ENCODE measurements around the gene SERPINB10. TPM values are rescaled to one million over a fixed set of nuclear protein-coding genes. Genes with fewer than 3 reads are reported as not detected.
A peak's percentile ranks its signal among the peaks of the same experiment; 100 is the strongest.

The SERPINB10 gene
- polyA plus RNA-seq, 4 donors, result 0.11 to 0.26 (median 0.22) TPM; not detected in 1

DNA sequence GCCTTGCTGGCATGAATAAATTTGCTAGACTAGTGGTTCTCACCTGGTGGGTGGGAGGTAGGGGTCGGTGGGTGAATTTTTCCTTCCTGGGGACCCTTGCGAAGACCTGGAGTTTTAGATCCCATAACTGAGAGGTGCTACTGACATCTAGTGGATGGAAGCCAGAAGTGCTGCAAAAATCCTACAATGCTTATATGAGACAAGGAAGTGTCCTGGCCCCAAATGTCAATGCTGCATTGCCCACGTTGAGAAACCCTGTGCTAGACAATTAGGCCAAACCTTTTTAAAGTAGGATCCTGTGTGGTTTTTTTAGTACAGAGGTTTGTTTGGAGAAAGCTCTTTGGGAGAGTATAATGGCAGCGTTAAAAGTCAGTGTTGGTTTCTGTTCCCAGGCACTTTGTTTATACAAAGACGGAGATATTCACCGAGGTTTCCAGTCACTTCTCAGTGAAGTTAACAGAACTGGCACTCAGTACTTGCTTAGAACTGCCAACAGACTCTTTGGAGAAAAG is 71.7 kb downstream of the SERPINB10 start:
- peak in 2 of 4 donors; percentile 37 to 69 for DNase-seq (ENCODE audit: low read depth in 4 of 4, low spot score in 3 of 4)

DNA sequence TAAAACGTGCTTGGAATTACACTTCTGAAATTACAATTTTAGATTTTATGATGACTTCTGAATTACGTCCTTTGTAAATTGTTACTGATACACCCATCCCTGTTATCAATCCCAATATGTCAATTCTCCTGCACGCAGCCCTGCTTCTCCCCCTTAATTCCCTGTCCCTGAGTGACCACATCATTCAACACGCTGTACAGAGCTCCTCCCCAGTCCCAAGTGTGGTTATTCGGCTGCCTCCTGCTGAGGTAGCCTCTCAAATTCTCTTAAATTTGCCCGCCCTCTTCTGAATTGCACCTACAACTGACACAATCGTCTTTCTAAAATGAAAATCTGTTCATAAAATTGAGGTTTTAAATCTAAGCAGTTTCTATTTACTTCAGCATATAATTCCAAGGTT is 72.3 kb downstream of the SERPINB10 start:
- DNase-seq (ENCODE audit: low read depth in 4 of 4, low spot score in 3 of 4), result no peak

DNA sequence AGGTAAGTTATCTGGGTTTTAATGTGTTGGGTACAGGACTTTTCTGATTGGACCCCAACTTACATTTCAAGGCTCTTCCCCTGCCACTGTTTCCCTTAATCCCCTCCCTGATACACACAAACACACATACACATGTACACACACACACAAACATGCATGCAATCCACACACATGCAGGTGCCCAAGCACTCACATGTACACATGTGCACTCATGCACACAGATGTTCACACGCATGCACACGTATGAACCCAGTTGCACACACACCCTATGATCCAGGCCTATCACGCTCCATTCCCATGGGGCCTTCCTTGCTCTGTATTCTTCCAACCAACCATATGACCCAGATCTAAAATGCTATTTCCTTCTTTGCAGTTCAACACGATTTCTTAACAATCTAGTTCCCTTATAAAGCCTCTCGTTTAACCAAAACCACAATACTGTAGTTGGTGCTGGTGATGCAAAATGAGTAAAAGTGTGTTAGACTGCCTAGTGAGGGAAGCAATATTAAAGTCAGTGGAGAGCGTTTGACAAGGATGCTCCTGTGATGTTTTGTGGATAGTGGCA is 73.2 kb downstream of the SERPINB10 start:
- DNase-seq (ENCODE audit: low read depth in 4 of 4, low spot score in 3 of 4), result no peak

DNA sequence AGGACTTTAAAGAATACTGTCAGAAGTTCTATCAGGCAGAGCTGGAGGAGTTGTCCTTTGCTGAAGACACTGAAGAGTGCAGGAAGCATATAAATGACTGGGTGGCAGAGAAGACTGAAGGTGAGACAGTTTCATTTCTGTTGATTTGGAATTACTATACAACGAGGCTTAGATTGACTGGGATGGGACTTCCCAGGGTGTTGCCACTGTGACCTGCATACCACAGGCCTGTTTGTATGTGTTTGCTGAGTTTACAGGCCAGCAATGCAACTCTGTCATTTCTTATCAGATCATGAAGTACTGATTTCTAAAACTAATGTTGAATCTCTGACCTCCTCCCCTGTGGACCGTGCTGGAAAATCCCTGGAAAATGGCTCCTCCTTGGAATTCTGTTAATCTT is 74.0 kb downstream of the SERPINB10 start:
- DNase-seq (ENCODE audit: low read depth in 4 of 4, low spot score in 3 of 4), result no peak

DNA sequence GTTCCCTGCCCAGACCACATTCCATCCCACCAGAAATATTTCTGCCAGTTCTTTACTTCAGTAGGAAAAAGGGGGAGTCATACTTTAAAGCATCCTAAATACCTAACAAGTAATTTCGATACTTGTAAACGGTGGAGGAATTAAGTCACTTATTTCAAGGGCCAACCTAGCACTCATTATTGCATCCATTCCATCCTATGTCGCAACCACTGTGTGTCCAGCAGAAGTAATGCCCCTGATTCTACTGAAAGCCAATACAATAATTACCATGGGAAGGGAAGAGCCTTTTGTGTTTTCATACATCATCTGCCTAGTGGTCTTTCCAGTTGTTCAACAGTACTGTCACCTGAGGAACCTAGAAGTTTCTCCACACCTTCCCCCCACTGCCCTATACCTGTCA is 74.6 kb downstream of the SERPINB10 start:
- DNase-seq (ENCODE audit: low read depth in 4 of 4, low spot score in 3 of 4), result no peak

Other genes starting within 250 kb of the SERPINB10 start
- gene SERPINB3, start 246.1 kb upstream of the SERPINB10 start, polyA plus RNA-seq (ENCODE audit: insufficient read length in 4 of 4), result under 1 TPM in 2 of 4 donors, not detected in 2; 0.11 to 0.17 TPM
- not detected for gene SERPINB11, start 205.0 kb upstream of the SERPINB10 start, polyA plus RNA-seq (ENCODE audit: insufficient read length in 4 of 4)
- gene SERPINB7, start 132.5 kb upstream of the SERPINB10 start, polyA plus RNA-seq (ENCODE audit: insufficient read length in 4 of 4), result under 1 TPM; 0.40 to 0.92 (median 0.59) TPM
- gene SERPINB2, start 20.3 kb upstream of the SERPINB10 start, polyA plus RNA-seq (ENCODE audit: insufficient read length in 4 of 4), result under 1 TPM in 2 of 4 donors, not detected in 2; 0.20 to 0.23 TPM
- 1 to 10 TPM; 1.1 to 3.2 (median 1.9) TPM for gene HMSD, start 41.3 kb downstream of the SERPINB10 start, polyA plus RNA-seq (ENCODE audit: insufficient read length in 4 of 4)
- 1 to 10 TPM; 3.9 to 4.1 (median 4.0) TPM for gene SERPINB8, start 62.1 kb downstream of the SERPINB10 start, polyA plus RNA-seq (ENCODE audit: insufficient read length in 4 of 4)
- gene LINC00305, start 241.1 kb downstream of the SERPINB10 start, polyA plus RNA-seq (ENCODE audit: insufficient read length in 4 of 4), result 1 to 10 TPM; 1.4 to 7.0 (median 3.8) TPM